ENCODE data around the gene TECPR2.
"Not testable (repeated sequence)": the region's sequence is repeated elsewhere in the genome, so short reads cannot be mapped to it uniquely, and the experiment has no call there.

Gene TECPR2

GRCh38 chr14:102321456-102322422 lies 41.0 kb upstream of the TECPR2 start:
- no peak for TF ChIP-seq CTCF (IDR thresholded peaks at IDR 0.05; ENCODE audit: low read depth, low read length, missing control alignments)
- no peak for DNase-seq (ENCODE audit: low read depth)
- H3K4me3 ChIP-seq (ENCODE audit: low read depth, low read length) = no peak overlapping the region

DNA sequence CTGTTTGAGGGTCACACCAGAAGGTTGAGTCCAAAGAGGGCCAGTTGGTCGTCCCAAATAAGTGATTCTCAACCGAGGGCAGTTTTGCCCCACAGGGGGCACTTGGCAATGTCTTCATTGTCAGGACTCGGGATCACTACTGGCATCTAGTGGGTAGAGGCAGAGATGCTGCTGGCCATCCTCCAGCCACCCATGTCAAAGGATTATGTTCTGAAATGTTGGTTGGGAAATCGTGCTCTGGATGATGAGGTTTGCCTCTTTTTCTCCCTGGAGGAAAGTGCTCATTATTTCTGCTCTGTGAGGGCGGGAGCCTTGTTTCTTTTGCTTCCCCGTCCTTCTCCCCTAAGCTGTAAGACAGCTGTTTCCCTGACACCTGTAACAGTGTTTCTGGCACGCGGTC lies 39.6 kb upstream of the TECPR2 start:
- TF ChIP-seq CTCF (IDR thresholded peaks at IDR 0.05; ENCODE audit: low read depth, low read length, missing control alignments) = peak; percentile 53
- DNase-seq (ENCODE audit: low read depth) = no peak

GRCh38 chr14:102325791-102326345 lies 36.9 kb upstream of the TECPR2 start:
- TF ChIP-seq CTCF (IDR thresholded peaks at IDR 0.05; ENCODE audit: low read depth, low read length, missing control alignments) = no peak
- H3K4me3 ChIP-seq (ENCODE audit: low read depth, low read length) = no peak overlapping the region
- DNase-seq (ENCODE audit: low read depth) = no peak

More for the DNA sequence above, 39.6 kb upstream of the TECPR2 start:
- no peak overlapping the region for H3K4me3 ChIP-seq (ENCODE audit: low read depth, low read length)

- no peak for DNase-seq (ENCODE audit: low read depth)
- no peak for TF ChIP-seq CTCF (IDR thresholded peaks at IDR 0.05; ENCODE audit: low read depth, low read length, missing control alignments)
- no peak overlapping the region for H3K4me3 ChIP-seq (ENCODE audit: low read depth, low read length)
These were observed 36.2 kb upstream of the TECPR2 start for GRCh38 chr14:102326583-102326982.

DNA sequence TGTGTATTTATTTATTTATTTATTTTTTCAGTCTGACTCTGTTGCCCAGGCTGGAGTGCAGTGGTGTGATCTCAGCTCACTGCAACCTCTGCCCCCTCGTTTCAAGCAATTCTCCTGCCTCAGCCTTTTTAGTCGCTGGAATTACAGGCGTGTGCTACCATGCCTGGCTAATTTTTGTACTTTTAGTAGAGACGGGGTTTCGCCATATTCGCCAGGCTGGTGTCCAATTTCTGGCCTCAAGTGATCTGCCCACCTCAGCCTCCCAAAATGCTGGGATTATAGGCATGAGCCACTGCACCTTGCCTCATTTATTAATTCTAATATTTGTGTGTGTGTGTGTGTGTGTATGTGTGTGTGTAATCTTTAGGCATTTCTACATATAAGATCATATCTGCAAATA lies 33.4 kb upstream of the TECPR2 start:
- DNase-seq (ENCODE audit: low read depth); H3K4me3 ChIP-seq (ENCODE audit: low read depth, low read length): not testable (repeated sequence)

DNA sequence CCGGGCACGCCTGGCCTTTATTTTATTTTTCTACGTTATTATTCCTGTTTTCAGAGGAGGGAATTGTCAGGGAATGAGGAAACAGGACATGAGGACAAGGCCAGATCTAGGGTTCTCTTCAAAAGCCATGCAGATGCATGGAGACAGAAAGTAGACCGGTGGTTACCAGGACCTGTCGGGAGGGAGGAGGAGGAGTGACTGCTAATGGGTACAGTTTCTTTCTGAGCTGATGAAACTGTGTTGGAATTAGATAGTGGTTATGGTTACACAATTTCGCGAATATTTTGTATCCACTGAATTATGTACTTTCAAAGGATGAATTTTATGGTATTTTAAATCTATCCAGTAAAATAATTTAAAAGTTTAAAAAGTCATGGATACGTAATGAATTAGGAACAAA lies 31.9 kb upstream of the TECPR2 start:
- no peak for DNase-seq (ENCODE audit: low read depth)
- TF ChIP-seq CTCF (IDR thresholded peaks at IDR 0.05; ENCODE audit: low read depth, low read length, missing control alignments) = no peak
- no peak overlapping the region for H3K4me3 ChIP-seq (ENCODE audit: low read depth, low read length)

- TF ChIP-seq CTCF (IDR thresholded peaks at IDR 0.05; ENCODE audit: low read depth, low read length, missing control alignments) = no peak
- no peak for DNase-seq (ENCODE audit: low read depth)
- H3K4me3 ChIP-seq (ENCODE audit: low read depth, low read length) = no peak overlapping the region
These were observed 29.4 kb upstream of the TECPR2 start for GRCh38 chr14:102333390-102333789.

Measured in GM12864 (cell line).